Pancreas (tissue), 10 donors: Measurements from ENCODE around the gene LPAR3. TPM values are rescaled to one million over a fixed set of nuclear protein-coding genes. Genes with fewer than 3 reads are reported as not detected.

ENCODE experiments used
- ATAC-seq, 4 donors: fragments of 200-7000 bp; cut with Tn5 transposase; one replicate each; pipeline versions ENCODE4 v1.8.0 to v1.9.1; 2020; ENCODE audit warnings: mild to moderate bottlenecking in 4 of 4, moderate library complexity in 4 of 4
- DNase-seq, 6 donors: peaks; one replicate each; pipeline ENCODE4 v3.0.0-alpha.2; 2020
- FAIRE-seq: peaks from 2 replicates; lab custom pipeline; 2012; peaks lifted over from hg19 to GRCh38; lab: Jason Lieb, UNC
- H3K27ac ChIP-seq, 4 donors: fragments of 200-600 bp; sonication (generic); 1 replicate in 3 of 4; 2 replicates in 1 of 4; pipeline versions ENCODE4 v1.5.0 to v1.8.0; 2020
- H3K27me3 ChIP-seq, 4 donors: fragments of 200-600 bp; one replicate each; pipeline ENCODE4 v1.8.0; 2021
- H3K36me3 ChIP-seq, 3 donors: fragments of 200-600 bp; sonication (generic) in 1 of 3; one replicate each; pipeline versions ENCODE4 v1.5.0 to v1.8.0; 2020 to 2021
- H3K4me1 ChIP-seq, 3 donors: fragments of 200-600 bp; one replicate each; pipeline ENCODE4 v1.8.0; 2021
- H3K4me3 ChIP-seq, 4 donors: fragments of 200-600 bp; sonication (generic) in 2 of 4; one replicate each; pipeline versions ENCODE4 v1.5.0 to v1.8.0; 2020 to 2021
- H3K9me3 ChIP-seq, 4 donors: fragments of 200-600 bp; one replicate each; pipeline ENCODE4 v1.8.0; 2021
- CTCF ChIP-seq, 4 donors: fragments of 200-600 bp; sonication (generic) in 3 of 4; IDR thresholded peaks; one replicate each; pipeline versions ENCODE4 v1.5.0 to v1.8.0; 2021; ENCODE audit warnings: antibody characterized with exemption in 4 of 4
- WGBS, 2 donors: extraction: QIAGEN DNeasy Blood & Tissue Kit; methylation state at CpG; one replicate each; pipeline ENCODE4 v1.1.7; 2013; 5-methylcytosine and 5-hydroxymethylcytosine counted together
- intact Hi-C, 3 donors: fragments of 100-400 bp; cut with DNase I; formaldehyde crosslinking; loops; one replicate each; pipeline versions ENCODE4 v1.11.1 to v1.14.2; 2022
- polyA plus RNA-seq, 2 donors: library from polyadenylated mRNA; stranded (reverse); fragments of 200-250 nt; gene quantifications; one replicate each; pipeline ENCODE4 v1.2.3, GENCODE V29; 2013
- total RNA-seq, 6 donors: library from RNA; stranded (reverse); fragmentation: NEBNext Ultra II Directional in 4 of 6; extraction: Animal tissue kit (Norgen Biotek cat#: 25700) in 4 of 6; gene quantifications; one replicate each; pipeline versions ENCODE4 v1.2.1 to v1.2.4, GENCODE V29; 2021 to 2023
- donor health status: healthy with polysubstance abuse.
- donor health status: DM: no; HTN: no; CAD: no; lungs with moderate emphysema.
- donor health status: DM: no; HTN: no; CAD: no.
- donor health status: control.
- donor health status: control.
- donor health status: Bipolar disorder and iron deficiency.
- donor health status: DM: yes; HTN: yes; CAD: no.
- donor health status: DM: no; HTN: no; CAD: no.
- donor health status: DM: no; HTN: no; CAD: no.
- donor health status: DM: yes; HTN: yes; CAD: no.

Gene LPAR3
- total and polyA plus RNA-seq, 8 donors, result 1.4 to 19.5 (median 11.1) TPM

- H3K27me3 ChIP-seq, result no peaks in the 10 kb centered on the region
- ATAC-seq (no peak), DNase-seq (no peak), FAIRE-seq (no peak)
- H3K4me3 ChIP-seq, result no peak overlapping the region
- no peaks in the 10 kb centered on the region for H3K4me1 ChIP-seq
- H3K9me3 ChIP-seq, result no peaks in the 10 kb centered on the region
- WGBS, 2 donors, result 51 to 57% methylated on average over 1 of the region's 1 CpG
- no peak overlapping the region for H3K27ac ChIP-seq
- H3K36me3 ChIP-seq, result no peaks in the 10 kb centered on the region
- no peak for TF ChIP-seq CTCF (IDR thresholded peaks at IDR 0.05)
- intact Hi-C loops, result no loop called here
Observed at GRCh38 chr1:84802567-84803232, 90.3 kb downstream of the LPAR3 start.

- Histone ChIP-seq H3K27me3 (no peaks in the 10 kb centered on the region), H3K36me3 (no peaks in the 10 kb centered on the region), H3K9me3 (no peaks in the 10 kb centered on the region), H3K27ac (no peak overlapping the region), H3K4me1 (no peaks in the 10 kb centered on the region), H3K4me3 (no peak overlapping the region)
- DNase-seq (no peak), ATAC-seq (no peak), FAIRE-seq (no peak)
- intact Hi-C loops, result no loop called here
- no peak for TF ChIP-seq CTCF (IDR thresholded peaks at IDR 0.05)
- 84 to 87% methylated on average over 7 of the region's 7 CpGs for WGBS, 2 donors
Observed at GRCh38 chr1:84800090-84801073, 92.6 kb downstream of the LPAR3 start.

GRCh38 chr1:84797603-84798002 is 95.4 kb downstream of the LPAR3 start:
- ATAC-seq (no peak), DNase-seq (no peak), FAIRE-seq (no peak)
- no peaks in the 10 kb centered on the region for H3K36me3 ChIP-seq
- no peaks in the 10 kb centered on the region for H3K4me1 ChIP-seq
- H3K27ac ChIP-seq, result no peak overlapping the region
- H3K27me3 ChIP-seq, result no peaks in the 10 kb centered on the region
- H3K9me3 ChIP-seq, result no peaks in the 10 kb centered on the region
- no peak for TF ChIP-seq CTCF (IDR thresholded peaks at IDR 0.05)
- H3K4me3 ChIP-seq, result no peak overlapping the region
- intact Hi-C loops, result no loop called here
- WGBS, 2 donors, result 80 to 91% methylated on average over 3 of the region's 3 CpGs

GRCh38 chr1:84795966-84796600 is 96.9 kb downstream of the LPAR3 start:
- H3K4me1 ChIP-seq, result no peaks in the 10 kb centered on the region
- H3K36me3 ChIP-seq, result no peaks in the 10 kb centered on the region
- H3K27ac ChIP-seq, result no peak overlapping the region
- ATAC-seq (no peak), FAIRE-seq (no peak), DNase-seq (no peak)
- intact Hi-C loops, result no loop called here
- no peak overlapping the region for H3K4me3 ChIP-seq
- TF ChIP-seq CTCF (IDR thresholded peaks at IDR 0.05), result no peak
- no peaks in the 10 kb centered on the region for H3K9me3 ChIP-seq
- no peaks in the 10 kb centered on the region for H3K27me3 ChIP-seq
- WGBS, 2 donors, result 80 to 82% methylated on average over 9 of the region's 9 CpGs
